Umbilical cord (tissue), 2 donors: ENCODE measurements around the gene BCKDHA. TPM values are rescaled to one million over a fixed set of nuclear protein-coding genes. Genes with fewer than 3 reads are reported as not detected.
"Not testable (repeated sequence)": the region's sequence is repeated elsewhere in the genome, so short reads cannot be mapped to it uniquely, and the experiment has no call there.

Experiments
- DNase-seq: peaks from one replicate; pipeline ENCODE4 v3.0.0-alpha.2; 2015; ENCODE audit warnings: low spot score
- total RNA-seq: library from RNA; depleted of rRNA; stranded (reverse); fragments of >200 nt; gene quantifications from one replicate; pipeline ENCODE4 v1.2.3, GENCODE V29; 2014; ENCODE audit warnings: low replicate concordance; ENCODE audit not compliant: insufficient read depth

Gene BCKDHA
- total RNA-seq, 1 donor from 2014 or later, result 31.1 TPM

GRCh38 chr19:41443813-41444455 lies 46.3 kb downstream of the BCKDHA start:
- DNase-seq, result no peak

DNA sequence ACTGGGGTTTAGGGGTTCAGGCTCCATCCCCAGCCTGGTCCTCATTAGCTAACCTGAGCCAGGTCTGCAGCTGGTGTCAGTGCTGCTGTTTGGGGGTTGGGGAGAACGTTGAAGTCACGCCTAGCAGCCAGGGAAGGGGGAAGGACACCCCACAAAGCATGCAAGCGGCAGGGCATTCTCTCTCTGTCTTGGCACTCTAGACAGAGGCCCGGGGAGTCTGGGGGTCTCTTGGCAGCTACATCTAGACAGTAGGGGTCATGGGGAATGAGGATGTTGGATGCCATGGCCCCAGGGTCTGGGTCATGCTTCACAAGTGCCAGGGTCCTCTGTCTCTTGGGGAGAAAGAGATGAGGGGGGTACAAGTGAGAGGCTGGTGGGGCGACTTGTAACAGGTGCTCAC lies 48.0 kb downstream of the BCKDHA start:
- DNase-seq, result no peak

GRCh38 chr19:41447732-41448332 lies 50.2 kb downstream of the BCKDHA start:
- DNase-seq, result no peak

GRCh38 chr19:41449079-41449864 lies 51.7 kb downstream of the BCKDHA start:
- DNase-seq, result peak; percentile 70

DNA sequence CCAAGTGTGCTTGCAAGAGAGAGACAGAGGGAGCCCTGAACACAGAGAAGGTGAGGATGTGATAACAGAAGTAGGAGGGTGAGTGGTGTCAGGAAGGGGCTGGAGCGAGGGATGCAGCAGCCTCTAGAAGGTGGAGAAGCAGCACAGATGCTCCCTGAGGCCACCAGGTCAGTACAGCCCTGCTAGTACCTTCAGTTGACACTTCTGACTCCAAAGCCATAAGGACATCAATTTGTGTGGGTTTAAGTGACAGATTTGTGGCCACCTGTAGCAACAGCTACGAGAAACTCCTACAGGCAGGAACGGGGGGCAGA lies 52.2 kb downstream of the BCKDHA start:
- no peak for DNase-seq

- no peak for DNase-seq
Measured at GRCh38 chr19:41452584-41453275, 55.1 kb downstream of the BCKDHA start.

DNA sequence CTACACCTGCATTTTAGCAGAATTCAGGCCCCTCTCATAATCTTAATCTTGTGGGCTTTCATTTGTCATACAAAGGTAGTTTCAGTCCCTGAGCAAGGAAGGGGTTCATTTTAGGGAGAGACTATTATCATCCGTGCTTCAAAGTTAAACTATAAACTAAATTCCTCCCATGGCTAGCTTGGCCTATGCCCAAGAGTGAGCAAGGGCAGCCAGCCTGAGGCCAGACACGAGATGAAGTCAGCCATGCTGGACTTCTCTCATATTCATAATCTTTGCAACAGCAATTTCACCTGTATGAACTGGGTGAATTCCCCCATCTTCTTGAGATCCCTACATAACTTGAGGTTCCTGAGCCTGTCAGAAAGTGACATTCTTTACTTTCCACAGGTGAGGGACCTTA lies 58.3 kb downstream of the BCKDHA start:
- no peak for DNase-seq

DNA sequence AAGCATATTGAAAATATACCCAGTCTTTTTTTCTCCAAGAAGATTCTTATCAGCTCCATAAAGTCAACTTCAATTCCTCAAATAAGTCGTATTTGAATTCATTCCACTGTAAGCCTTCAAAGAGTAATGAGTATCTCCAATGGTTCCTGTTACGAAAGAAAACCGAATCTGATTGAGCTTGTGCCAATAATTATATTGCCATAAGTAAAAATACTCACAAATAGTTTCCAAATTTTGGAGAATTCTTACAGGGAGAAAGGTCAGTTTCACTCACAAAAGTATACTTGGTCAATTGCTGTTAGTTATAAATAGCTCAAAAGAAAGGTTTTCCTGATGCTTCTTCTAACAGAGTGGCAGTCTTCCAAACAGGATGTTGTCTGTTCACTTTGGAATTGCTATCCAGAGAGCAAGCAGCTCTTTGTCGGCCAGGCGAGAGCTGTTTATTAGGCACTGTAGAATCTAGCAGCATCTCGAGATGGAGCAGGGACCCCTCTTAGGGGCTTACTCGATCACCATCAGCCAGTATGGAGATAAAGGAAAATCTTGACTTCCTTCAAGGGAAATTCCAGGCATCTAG lies 58.8 kb downstream of the BCKDHA start:
- DNase-seq, result peak; percentile 30

DNA sequence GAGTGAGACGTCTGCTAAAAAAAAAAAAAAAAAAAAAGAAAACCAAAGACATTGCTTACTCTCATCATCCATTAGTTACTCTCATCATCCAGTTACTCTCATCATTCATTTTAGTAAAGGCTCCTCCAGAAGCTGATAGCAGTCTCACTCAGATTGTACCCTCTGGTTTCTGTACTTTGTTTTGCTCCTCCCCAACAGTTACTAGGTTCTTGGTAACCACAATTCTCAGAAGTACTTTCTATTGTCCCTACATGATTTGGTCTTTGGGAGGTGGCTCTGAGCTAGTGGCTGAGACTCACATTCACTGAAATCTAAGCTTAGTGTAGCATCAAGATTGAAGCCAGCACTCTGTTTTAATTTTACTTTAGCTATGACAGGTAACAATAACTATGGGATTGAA lies 59.6 kb downstream of the BCKDHA start:
- no peak for DNase-seq

GRCh38 chr19:41462497-41462896 lies 64.9 kb downstream of the BCKDHA start:
- DNase-seq, result no peak

DNA sequence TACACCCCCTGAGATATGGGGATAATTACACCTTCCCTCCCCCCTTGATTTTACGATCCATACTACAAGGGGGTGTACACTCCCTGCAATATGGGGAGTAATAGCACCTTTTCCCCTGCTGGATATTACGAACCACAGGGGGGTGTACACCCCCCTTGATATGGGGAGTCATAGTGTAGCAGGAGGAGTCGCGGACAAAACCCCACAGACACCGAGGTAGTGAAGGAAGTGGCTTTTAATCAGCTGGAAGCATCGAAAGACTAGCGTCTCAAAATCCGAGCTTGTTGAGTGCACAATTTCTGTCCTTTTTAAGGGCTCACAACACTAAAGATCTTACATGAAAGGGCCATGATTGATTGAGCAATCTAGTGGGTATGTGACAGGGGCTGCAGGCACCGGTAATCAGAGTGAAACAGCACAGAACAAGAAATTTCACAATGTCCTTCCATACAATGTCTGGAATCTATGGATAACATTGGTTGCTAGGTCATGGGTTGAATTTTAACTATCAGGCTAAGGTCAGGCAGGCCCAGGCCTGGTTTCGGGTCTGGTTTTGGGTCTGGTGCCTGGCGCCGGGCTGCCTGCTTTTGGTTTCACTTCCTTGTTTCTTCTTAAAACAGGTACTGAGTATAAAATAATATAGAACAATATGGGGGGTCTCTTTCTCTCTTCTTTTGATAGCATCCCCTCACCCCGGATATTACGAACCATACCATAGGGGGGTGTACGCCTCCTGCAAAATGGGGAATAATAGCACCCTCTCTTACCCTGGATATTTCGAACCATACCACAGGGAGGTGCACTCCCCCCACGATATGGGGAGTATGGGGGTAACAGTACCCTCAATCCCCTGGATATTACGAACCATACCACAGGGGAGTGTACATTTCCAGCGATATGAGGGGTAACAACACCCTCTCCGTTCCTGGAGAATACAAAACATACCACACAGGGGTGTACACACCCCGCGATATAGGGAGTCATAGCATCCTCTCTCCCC lies 65.9 kb downstream of the BCKDHA start:
- DNase-seq, result not testable (repeated sequence)

Other genes starting within 250 kb of the BCKDHA start
- 1.2 TPM for gene CYP2S1, start 204.6 kb upstream of the BCKDHA start, total RNA-seq
- gene AXL, start 178.6 kb upstream of the BCKDHA start, total RNA-seq, result 104 TPM
- 56.8 TPM for gene HNRNPUL1, start 133.4 kb upstream of the BCKDHA start, total RNA-seq
- gene CCDC97, start 87.6 kb upstream of the BCKDHA start, total RNA-seq, result 5.1 TPM
- 13.2 TPM for gene TGFB1, start 43.9 kb upstream of the BCKDHA start, total RNA-seq
- 2.2 TPM for gene B9D2, start 33.7 kb upstream of the BCKDHA start, total RNA-seq
- gene TMEM91, start 21.3 kb upstream of the BCKDHA start, total RNA-seq, result 32.0 TPM
- gene EXOSC5, start 459 bp upstream of the BCKDHA start, total RNA-seq, result 15.9 TPM
- not detected for gene B3GNT8, start 29.6 kb downstream of the BCKDHA start, total RNA-seq
- gene DMAC2, start 42.1 kb downstream of the BCKDHA start, total RNA-seq, result 20.9 TPM
- not detected for gene ERICH4, start 45.3 kb downstream of the BCKDHA start, total RNA-seq
- gene CEACAM21, start 178.3 kb downstream of the BCKDHA start, total RNA-seq, result not detected
- gene CEACAM4, start 229.3 kb downstream of the BCKDHA start, total RNA-seq, result not detected